Measurements from ENCODE around the gene GLYR1.

DNA sequence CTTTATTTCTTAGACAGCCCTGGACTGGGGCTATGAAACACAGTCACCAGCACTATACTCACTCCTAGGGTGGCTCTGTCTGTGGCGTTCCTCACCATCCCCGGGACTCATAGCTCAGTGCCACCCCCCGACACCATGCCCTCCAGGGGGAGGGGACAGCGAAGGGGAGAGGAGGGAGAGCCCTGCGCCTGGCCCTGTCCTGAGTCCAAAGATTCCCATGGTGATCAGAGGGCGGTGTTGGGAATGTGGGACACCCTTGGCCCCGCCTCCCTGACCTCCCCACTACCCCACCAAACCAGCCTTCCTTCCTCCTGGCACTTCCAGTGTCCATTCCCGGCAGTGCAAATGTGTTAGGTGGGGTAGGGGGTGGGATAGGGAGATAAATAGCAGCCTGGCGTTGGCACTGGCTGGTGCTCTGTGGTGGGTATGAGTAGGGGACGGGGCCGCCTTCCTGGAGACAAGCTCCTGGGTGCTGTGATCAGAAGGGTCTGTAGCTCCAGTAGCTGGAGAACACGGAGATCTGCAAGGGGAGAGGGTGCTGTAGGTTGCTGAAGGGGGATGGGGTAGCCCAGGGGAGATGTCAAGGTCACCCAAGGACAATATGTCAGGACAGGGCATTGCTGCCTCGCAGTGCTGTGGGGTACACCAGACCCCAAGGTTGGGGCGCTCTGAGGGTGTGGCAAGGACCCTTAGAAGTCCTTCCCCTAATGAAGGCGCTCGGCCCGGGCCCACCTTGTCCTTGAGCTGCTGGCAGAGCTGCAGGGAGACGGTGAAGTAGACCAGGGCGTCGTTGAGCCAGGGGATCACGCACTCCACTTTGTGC, 49.9 kb downstream of the GLYR1 start:
- TF ChIP-seq, protein P1, sequence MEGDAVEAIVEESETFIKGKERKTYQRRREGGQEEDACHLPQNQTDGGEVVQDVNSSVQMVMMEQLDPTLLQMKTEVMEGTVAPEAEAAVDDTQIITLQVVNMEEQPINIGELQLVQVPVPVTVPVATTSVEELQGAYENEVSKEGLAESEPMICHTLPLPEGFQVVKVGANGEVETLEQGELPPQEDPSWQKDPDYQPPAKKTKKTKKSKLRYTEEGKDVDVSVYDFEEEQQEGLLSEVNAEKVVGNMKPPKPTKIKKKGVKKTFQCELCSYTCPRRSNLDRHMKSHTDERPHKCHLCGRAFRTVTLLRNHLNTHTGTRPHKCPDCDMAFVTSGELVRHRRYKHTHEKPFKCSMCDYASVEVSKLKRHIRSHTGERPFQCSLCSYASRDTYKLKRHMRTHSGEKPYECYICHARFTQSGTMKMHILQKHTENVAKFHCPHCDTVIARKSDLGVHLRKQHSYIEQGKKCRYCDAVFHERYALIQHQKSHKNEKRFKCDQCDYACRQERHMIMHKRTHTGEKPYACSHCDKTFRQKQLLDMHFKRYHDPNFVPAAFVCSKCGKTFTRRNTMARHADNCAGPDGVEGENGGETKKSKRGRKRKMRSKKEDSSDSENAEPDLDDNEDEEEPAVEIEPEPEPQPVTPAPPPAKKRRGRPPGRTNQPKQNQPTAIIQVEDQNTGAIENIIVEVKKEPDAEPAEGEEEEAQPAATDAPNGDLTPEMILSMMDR (tag by site-specific recombination; IDR thresholded peaks at IDR 0.05) = no peak
- no peak for TF ChIP-seq SP7 (tag by site-specific recombination; IDR thresholded peaks at IDR 0.05)
- no peak for TF ChIP-seq ZNF561 (tag by site-specific recombination; IDR thresholded peaks at IDR 0.05; ENCODE audit: borderline replicate concordance)
- no peak for TF ChIP-seq ZSCAN30 (tag by site-specific recombination; IDR thresholded peaks at IDR 0.05)
- TF ChIP-seq ZNF138 (tag by site-specific recombination; IDR thresholded peaks at IDR 0.05; ENCODE audit: borderline replicate concordance) = no peak
- TF ChIP-seq, protein P2, sequence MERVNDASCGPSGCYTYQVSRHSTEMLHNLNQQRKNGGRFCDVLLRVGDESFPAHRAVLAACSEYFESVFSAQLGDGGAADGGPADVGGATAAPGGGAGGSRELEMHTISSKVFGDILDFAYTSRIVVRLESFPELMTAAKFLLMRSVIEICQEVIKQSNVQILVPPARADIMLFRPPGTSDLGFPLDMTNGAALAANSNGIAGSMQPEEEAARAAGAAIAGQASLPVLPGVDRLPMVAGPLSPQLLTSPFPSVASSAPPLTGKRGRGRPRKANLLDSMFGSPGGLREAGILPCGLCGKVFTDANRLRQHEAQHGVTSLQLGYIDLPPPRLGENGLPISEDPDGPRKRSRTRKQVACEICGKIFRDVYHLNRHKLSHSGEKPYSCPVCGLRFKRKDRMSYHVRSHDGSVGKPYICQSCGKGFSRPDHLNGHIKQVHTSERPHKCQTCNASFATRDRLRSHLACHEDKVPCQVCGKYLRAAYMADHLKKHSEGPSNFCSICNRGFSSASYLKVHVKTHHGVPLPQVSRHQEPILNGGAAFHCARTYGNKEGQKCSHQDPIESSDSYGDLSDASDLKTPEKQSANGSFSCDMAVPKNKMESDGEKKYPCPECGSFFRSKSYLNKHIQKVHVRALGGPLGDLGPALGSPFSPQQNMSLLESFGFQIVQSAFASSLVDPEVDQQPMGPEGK (tag by site-specific recombination; IDR thresholded peaks at IDR 0.05) = no peak
